Measurements from ENCODE around the gene COMT. TPM values are rescaled to one million over a fixed set of nuclear protein-coding genes. Genes with fewer than 3 reads are reported as not detected.
"Not testable (repeated sequence)": the region's sequence is repeated elsewhere in the genome, so short reads cannot be mapped to it uniquely, and the experiment has no call there.

COMT gene
- polyA plus RNA-seq, 3 donors = 82.5 to 123 (median 116) TPM

DNA sequence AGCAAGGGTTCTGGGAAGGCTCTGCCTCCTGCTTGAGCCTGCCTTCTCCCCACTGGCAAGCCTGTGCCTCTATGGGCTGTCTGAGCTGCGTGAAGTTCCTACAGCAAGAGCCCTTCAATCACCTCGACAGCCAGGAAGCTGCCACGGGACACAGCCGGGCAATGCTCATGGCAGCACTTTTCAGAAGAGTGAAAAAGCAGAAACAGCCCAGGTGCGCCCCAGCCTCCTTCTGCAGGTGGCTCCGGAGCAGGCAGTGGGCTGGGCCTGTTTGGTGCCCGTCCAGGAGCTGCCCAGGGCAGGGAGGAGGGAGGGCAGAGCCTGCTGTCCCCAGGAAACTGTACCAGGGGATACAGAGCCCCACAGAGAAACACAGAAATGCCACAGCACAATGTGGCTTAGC lies 24.6 kb upstream of the COMT start:
- DNase-seq (ENCODE audit: extremely low read depth in 1 of 11, low read depth in 9 of 11, low spot score in 4 of 11) = no peak

DNA sequence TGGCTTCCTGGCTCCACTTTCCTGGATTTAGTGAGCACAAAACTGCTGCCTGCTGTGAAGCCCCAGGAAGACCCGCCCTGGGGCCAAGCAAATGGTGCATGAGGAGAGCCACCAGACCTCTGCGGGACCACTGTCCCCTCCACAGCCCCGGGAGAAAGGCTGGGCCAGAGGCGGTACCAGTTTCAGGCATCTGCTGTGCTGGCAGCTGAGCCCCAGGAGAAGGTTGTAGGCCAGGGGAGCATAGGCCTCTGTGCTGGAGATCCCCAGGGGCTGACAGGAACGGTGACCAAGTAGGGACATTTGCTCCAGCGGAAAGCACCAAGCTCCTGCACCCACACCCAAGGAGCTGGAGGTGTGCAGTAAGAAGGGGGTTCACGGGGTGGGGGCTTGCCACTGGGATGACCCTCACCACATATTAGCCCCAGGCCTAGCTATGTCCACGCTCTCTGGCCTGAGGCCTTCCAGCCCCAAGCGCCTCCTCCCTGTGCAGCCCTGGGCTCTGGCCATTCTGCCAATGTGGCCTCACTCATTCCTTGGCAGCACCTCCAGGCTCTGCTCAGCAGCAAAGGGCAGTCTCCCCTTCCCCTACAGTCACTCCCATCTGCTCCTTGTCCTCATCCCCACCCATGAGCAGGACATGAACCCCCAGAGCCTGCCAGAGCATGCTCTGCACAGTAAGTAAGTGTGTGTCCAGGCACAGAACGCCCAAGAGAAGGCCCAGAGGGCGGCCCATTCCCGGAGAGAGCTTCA lies 24.0 kb upstream of the COMT start:
- DNase-seq (ENCODE audit: extremely low read depth in 1 of 11, low read depth in 9 of 11, low spot score in 4 of 11) = no peak

DNA sequence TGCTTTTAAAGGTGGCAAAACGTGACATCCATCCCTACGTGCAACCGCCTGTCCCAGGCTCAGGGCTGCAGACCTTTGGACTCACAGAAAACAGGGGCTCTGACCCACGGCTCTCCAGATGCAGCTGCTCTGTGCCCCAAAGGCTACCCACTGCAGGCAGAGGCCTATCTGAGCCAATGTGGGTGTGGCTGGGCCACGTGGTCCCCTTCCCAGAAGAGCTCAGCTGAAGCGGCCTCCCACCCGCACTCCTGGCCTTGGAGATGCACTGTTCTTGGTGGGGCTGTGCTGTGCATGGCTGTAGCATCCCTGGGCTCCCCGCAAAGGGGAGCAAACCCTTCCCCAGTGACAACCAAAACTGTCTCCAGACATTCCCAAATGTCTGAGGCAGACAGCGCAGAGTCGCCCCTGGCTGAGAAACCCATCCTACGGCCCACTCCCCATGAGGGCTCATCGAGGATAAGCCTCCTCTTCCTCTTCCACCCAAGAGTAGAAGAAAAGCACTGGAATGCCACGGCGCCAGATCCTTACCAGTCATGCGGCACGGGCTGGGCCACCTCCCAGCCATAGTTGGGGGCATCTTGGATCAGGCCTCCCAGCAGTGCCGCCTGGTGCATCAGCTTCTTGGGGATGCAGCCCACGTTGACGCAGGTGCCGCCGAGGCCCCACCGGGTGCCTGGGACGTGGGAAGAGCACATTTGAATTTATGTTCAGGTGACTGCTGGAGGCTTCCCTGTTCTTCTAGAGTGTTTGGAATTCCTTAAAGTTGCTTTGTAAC lies 23.1 kb upstream of the COMT start:
- DNase-seq (ENCODE audit: extremely low read depth in 1 of 11, low read depth in 9 of 11, low spot score in 4 of 11) = no peak

DNA sequence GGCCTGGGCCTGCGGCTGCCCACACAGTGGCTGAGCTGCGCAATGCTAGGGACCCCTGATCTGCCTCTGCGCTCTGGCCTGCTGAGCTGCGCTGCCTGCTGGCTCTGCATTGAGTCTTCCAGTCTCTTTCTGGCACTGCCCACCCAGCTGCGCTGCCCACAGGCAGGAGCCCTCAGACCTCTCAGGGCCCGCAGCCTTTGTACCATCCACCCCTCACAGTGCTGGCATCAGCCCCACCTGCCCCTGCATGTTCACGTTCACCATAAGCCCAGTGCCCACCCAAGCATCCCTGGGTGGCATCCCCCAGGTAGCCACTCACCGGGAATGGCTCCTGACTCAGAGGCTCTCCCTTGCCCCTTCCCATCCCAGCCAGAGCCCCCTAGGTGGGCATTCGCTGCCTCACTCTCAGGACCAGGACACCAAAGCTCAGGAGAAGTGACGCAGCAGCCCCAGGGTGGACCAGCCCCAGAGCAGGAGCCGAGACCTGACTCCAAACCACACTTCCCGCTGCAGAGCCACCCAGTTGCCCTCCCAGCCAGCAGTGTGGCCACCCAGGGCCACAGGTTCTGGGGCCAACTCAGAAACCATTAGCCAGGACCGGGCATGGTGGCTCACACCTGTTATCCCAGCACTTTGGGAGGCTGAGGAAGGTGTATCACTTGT lies 21.7 kb upstream of the COMT start:
- no peak for DNase-seq (ENCODE audit: extremely low read depth in 1 of 11, low read depth in 9 of 11, low spot score in 4 of 11)

DNA sequence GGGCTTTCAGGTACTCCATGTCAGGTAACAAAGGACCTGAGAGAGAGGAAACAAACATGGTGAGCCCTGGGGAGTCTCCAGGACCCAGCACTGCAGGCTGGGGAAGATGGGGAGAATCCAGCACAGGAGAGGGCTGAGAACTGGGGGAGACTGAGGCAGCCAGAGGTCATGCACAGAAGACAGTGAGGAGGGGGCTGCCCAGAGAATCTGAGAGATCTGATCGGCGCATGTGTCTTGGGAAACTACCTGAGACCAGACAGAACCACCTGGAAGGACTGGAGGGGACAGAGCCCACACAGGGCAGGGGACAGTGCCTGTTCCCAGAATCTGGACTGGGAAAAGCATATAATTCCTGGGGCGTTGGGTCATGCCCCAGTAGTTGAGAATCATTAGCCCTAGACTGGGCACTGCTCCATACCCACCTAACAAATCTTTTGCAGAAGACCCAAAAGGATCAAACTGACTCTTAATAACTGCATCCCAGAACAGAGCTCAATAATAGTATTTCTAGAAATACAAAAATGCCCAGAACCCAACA lies 20.0 kb upstream of the COMT start:
- DNase-seq (ENCODE audit: extremely low read depth in 1 of 11, low read depth in 9 of 11, low spot score in 4 of 11) = no peak

DNA sequence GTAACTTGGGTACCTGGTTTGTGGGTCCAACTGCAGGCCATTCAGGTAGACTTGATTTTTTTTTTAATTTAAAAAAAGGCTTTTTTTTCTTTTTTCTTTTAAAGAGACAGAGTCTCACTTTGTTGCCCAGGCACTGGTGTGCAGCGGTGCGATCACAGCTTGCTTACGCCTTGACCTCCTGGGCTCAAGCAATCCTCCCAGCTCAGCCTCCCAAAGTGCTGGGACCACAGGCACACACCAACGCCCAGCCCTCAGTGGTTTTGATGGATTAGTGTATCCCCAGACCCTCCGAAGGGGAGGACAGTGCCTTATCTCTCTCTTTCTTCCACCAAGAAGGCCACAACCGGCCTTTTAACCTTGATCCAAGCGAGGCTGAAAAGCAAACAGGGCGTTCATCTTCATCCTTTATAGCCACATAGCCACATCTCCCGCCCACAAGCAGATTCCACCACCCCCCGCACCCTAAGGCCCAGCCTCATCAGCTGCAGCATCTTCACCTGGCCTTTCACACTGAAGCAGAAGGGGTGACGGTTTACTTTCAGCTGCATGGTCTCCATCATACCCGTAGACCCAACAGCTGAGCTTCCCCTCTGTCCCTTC lies 17.6 kb upstream of the COMT start:
- DNase-seq (ENCODE audit: extremely low read depth in 1 of 11, low read depth in 9 of 11, low spot score in 4 of 11) = no peak

DNA sequence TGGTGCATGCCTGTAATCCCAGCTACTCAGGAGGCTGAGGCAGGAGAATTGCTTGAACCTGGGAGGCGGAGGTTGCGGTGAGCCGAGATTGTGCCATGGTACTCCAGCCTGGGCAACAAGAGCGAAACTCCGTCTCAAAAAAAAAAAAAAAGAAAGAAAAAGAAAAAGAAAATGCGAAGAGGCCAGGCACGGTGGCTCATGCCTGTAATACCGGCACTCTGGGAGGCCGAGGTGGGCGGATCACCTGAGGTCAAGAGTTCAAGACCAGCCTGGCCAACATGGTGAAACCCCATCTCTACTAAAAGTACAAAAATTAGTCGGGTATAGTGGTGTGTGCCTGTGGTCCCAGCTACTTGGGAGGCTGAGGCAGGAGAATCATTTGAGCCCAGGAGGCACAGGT lies 15.5 kb upstream of the COMT start:
- not testable (repeated sequence) for DNase-seq (ENCODE audit: extremely low read depth in 1 of 11, low read depth in 9 of 11, low spot score in 4 of 11)

DNA sequence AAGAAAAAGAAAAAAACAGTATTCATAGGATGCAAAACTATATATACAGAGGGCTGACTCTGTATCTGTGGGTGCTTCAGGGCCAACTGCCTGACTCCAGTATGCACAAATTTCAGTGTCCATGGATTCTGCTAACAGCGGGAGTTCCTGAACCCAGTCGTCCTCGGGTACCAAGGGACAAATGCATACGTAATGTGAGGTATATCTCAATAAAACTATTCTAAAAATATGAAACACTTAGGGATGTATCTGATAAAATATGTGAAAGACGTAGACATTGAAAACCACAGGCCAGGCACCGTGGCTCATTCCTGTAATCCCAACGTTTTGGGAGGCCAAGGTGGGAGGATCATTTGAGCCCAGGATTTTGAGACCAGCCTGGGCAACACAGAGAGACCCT lies 13.9 kb upstream of the COMT start:
- DNase-seq (ENCODE audit: extremely low read depth in 1 of 11, low read depth in 9 of 11, low spot score in 4 of 11) = no peak

DNA sequence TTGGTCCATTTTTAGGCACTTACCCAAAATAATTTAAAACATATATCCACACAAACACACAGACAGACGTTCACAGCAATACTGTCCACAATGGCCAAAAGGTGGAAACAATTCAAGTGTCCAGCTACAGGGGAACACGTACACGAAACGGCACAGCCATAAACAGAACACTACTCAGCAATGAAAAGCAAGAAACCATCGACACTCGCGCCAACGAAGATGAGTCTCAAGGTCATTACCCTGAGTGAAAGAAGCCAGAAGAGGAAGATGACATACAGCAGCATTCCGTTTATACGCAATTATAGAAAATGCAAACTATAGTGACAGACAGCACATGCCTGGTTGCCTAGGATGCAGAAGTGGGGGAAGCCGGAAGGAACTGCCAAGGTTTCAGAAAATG lies 13.4 kb upstream of the COMT start:
- DNase-seq (ENCODE audit: extremely low read depth in 1 of 11, low read depth in 9 of 11, low spot score in 4 of 11) = no peak

DNA sequence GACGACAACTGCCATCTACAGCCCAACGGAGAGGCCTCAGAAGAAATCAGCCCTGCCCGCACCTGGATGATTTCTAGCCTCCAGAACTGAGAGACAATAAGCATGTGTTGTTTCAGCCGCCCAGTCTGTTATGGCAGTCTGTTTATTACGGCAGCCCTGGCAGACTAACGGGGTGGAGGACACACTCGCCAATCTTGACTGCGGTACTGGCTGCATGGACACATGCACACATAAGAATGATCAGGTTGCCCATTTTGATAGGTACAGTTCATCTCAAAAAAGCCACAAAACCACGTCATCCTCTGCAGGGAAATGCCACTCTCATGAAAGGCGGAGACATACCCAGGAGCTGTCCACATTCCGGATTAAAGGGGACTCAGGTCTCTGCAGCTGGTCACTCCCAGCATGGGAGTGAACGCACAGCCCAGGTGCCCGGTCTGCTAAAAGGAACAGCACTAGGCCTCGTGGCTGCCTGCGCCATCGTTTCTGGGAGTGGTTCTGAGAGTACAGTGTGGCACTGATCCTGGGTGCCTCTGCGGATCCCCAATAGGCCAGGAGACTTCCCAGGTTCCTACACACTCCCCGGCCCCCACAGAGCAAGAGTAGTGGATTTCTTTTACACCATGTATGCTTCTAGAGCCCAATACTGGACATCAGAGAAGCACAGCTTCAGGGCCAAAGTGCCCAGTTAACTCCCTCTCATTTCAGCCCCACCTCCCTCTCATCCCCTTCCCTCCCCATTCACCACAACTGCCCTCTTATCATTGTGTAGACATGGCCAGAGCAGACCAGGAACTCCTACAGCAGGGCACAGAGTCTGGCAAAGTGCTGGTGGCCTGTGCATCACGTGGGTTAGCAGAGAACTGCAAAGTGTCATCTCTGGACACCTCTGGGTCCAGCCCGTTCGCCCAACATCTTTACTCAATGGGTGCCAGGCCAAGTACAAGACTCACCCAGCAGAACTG lies 11.7 kb upstream of the COMT start:
- no peak for DNase-seq (ENCODE audit: extremely low read depth in 1 of 11, low read depth in 9 of 11, low spot score in 4 of 11)

DNA sequence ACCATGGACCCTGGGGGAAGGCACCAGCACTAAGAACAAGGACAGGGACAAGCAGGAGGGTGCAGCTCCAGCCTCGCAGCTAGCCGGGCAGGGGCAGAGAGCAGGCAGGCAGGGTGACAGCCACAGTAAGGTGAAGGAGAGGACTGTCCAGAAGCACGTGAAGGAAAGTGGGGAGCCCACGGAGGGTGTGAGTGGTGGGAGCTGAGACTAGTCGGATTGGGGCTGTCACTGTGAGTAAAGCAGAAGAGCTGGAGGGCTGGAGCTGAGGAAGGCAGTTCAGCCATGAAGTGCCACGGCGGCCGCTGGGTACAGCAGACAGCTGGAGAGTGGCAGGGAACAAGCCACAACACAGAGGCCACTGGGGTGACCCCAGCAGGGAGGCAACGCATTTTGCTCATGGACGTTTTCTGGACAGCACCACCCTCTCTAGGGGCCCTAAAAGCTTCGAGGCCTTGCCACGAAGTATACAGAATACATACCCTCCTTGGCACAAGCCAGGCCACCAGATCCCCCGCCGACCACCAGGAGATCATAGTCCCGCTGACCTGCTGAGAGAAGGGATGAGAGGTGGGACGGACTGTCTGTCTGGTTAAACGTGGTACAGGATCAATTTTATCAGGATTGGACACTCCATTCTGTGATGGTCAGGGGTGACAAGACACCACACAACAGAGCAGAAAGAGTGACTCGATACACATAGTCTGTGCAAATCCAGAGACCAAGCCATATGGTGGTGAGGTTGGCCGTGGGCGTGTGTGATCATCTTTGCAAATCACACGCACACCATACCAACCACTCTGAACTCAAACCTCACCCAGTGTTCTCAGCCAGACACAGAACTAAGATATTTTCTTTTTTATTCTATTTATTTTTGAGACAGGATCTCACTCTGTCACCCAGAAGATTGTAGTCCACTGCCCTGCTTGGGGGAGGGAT lies 10.8 kb upstream of the COMT start:
- DNase-seq (ENCODE audit: extremely low read depth in 1 of 11, low read depth in 9 of 11, low spot score in 4 of 11) = no peak

DNA sequence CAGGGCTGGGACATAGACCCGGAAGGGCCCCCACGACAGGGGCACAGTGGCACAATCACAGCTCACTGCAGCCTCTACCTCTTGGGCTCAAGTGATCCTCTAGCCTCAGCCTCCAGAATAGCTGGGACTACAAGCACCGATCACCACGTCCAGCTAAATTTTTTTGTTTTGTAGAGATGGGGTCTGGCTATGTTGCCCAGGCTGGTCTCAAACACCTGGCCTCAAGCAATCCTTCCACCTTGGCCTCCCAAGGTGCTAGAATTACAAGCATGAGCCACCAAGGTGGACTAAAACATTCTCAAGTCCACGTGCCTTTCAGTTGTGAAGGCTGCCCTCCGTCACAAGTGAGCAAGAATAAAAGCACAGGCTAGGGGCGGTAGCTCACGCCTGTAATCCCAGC lies 10.1 kb upstream of the COMT start:
- DNase-seq (ENCODE audit: extremely low read depth in 1 of 11, low read depth in 9 of 11, low spot score in 4 of 11) = no peak

DNA sequence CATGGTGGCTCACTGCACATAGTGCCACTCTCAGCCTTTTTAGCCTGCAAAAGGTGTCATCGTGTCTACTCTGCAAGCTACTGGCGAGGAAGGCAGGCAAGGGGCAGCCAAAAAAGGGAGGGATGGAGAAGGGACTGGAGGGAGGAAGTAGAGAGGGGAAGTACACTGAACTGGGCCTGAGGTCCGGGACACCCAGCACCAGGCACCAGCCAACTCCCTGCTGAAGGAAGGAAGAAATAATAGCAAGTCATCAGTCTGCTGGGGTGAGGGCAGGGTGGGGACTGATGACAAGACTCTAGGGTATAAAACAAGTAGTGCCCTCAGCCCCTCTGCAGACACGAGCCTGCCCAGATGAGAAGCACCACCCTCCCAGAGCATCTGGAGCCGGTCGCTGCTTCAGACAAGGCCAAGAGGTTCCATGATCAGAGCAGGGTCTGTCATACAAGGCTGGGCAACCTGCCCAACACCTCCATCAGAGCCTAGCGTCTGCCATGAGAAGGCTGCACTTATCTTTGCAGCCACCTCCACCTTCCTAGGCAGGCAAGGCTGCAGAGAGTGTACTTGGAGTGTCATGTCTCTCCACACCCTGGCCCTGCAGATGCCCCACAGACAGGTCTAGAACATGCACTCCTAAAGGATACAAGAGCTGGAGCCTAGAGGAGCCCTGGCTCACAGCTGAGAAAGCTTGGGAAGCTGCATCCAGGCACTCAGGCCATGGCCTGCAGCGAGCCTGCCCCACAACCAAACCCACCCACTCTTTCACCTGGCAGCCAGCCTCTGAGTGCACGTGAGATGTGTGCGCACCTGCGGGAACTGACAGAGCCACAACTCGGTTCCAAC lies 9.0 kb upstream of the COMT start:
- DNase-seq (ENCODE audit: extremely low read depth in 1 of 11, low read depth in 9 of 11, low spot score in 4 of 11) = no peak

DNA sequence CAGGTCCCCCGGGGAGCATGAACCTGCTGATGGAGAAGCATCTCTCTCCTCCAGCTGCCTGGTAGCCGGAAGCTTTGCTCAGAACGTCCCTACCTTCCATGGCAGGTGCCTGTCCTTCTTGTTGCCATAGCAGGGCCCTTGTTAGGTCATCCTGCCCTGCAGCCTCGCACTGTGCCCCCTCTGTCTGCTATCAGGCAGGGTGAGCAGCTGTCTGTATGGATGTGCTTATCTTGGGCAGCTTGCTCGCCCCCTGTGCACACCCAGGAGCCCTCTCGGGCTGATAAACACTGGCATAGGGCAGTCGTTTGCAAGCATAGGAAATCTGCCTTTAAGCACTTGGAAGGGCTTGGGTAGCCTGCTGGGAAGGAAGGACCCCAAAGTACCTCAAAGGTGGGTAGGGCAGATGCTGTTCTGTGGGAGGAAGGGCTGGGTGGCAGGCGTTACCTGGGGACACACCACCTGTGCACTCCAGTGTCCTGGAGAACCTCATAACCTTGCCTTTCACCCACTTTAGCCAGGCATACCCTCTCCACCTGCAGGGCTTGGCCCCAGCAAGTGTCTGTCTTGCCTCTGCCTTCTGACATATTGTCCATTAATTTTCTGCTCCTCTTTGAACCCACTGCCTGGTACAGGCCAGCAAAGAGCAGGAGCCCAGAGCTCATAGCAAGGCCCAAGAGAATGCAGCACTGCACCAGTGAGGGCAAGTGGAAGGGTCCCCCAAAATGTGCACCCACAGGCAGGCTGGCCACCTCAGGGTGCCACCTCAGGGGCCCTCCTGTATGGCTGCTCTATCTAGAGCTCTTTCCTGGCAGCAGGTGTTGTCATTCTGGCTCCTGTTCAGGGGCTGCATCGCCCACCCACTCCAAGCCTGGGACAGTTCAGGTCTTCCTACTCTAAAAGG lies 8.0 kb upstream of the COMT start:
- DNase-seq (ENCODE audit: extremely low read depth in 1 of 11, low read depth in 9 of 11, low spot score in 4 of 11) = no peak

DNA sequence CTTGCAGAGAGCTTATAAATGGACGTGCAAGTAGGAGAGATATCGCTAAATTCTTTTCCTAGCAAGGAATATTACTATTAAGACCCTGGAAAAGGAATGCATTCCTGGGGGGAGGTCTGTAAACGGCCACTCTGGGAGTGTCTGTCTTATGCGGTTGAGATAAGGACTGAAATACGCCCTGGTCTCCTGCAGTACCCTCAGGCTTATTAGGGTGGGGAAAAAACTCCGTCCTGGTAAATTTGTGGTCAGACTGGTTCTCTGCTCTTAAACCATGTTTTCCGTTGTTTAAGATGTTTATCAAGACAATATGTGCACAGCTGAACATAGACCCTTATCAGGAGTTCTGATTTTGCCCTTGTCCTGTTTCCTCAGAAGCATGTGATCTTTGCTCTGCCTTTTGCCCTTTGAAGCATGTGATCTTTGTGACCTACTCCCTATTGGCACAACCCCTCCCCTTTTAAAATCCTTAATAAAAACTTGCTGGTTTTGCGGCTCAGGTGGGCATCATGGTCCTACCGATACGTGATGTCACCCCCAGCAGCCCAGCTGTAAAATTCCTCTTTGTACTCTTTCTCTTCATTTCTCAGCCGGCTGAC lies 6.4 kb upstream of the COMT start:
- DNase-seq (ENCODE audit: extremely low read depth in 1 of 11, low read depth in 9 of 11, low spot score in 4 of 11) = not testable (repeated sequence)
